ENCODE measurements around the gene PSMC5. TPM values are rescaled to one million over a fixed set of nuclear protein-coding genes. Genes with fewer than 3 reads are reported as not detected.
"Not testable (repeated sequence)": the region's sequence is repeated elsewhere in the genome, so short reads cannot be mapped to it uniquely, and the experiment has no call there.

PSMC5 gene
- total and polyA plus RNA-seq, 7 donors = 94.2 to 161 (median 115) TPM

- Histone ChIP-seq H3K27me3 (no peaks in the 10 kb centered on the region), H3K9me3 (no peaks in the 10 kb centered on the region), H3K27ac (no peak overlapping the region), H3K4me1 (no peaks in the 10 kb centered on the region), H3K36me3 (peaks cover 32 to 98% (median 66%) of the 10 kb centered on the region in 4 donors), H3K4me3 (no peak overlapping the region)
- no peak for TF ChIP-seq POLR2A (IDR thresholded peaks at IDR 0.05)
- TF ChIP-seq, protein P1, sequence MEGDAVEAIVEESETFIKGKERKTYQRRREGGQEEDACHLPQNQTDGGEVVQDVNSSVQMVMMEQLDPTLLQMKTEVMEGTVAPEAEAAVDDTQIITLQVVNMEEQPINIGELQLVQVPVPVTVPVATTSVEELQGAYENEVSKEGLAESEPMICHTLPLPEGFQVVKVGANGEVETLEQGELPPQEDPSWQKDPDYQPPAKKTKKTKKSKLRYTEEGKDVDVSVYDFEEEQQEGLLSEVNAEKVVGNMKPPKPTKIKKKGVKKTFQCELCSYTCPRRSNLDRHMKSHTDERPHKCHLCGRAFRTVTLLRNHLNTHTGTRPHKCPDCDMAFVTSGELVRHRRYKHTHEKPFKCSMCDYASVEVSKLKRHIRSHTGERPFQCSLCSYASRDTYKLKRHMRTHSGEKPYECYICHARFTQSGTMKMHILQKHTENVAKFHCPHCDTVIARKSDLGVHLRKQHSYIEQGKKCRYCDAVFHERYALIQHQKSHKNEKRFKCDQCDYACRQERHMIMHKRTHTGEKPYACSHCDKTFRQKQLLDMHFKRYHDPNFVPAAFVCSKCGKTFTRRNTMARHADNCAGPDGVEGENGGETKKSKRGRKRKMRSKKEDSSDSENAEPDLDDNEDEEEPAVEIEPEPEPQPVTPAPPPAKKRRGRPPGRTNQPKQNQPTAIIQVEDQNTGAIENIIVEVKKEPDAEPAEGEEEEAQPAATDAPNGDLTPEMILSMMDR (IDR thresholded peaks at IDR 0.05) = no peak
- no peak for TF ChIP-seq POLR2AphosphoS5 (IDR thresholded peaks at IDR 0.05)
- TF ChIP-seq EP300 (IDR thresholded peaks at IDR 0.05) = no peak
- WGBS, 2 donors = 78 to 88% methylated on average over 3 of the region's 3 CpGs
- intact Hi-C loops (cut with DNase I) = no loop called here
- DNase-seq = no peak
These were observed 35.0 kb upstream of the PSMC5 start for GRCh38 chr17:63792055-63792729.

- H3K36me3 ChIP-seq = peaks cover 48 to 100% (median 68%) of the 10 kb centered on the region in 4 donors
- WGBS, 2 donors = 91 to 95% methylated on average over 10 of the region's 10 CpGs
- H3K4me3 ChIP-seq; H3K9me3 ChIP-seq; H3K4me1 ChIP-seq; intact Hi-C loops (cut with DNase I); H3K27me3 ChIP-seq; DNase-seq; H3K27ac ChIP-seq: not testable (repeated sequence)
These were observed 30.9 kb upstream of the PSMC5 start for GRCh38 chr17:63796375-63796774.

DNA sequence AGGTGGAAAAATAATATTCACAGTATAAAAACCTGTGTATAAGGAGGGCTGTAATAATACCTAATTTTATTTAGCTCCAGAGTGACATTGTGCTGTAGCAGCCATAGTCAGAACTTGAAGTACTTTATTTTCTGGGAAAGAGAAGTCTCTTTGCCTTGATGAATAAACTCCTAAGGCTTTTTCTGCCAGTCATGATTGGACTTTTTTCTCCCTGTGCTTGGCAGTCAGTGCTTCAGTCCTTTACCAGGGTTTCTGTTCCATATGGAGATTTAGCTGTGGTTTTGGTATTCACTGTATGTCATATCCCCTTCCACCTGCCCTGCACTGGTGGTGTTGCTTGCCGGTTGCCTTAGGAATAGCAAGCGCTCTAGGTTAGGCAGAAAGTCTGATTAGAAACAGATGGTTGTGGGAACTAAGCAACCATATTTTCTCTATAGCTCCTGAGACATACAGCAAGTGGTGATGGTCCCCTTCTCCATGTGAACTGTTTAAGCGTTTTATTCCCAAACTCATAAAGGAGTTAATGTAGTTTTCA is 28.6 kb upstream of the PSMC5 start:
- peaks cover 52 to 100% (median 71%) of the 10 kb centered on the region in 4 donors for H3K36me3 ChIP-seq
- intact Hi-C loops (cut with DNase I) = no loop called here
- no peak overlapping the region for H3K27ac ChIP-seq
- no peaks in the 10 kb centered on the region for H3K27me3 ChIP-seq
- DNase-seq = no peak
- H3K4me3 ChIP-seq = no peak overlapping the region
- H3K4me1 ChIP-seq = no peaks in the 10 kb centered on the region
- TF ChIP-seq POLR2AphosphoS5 (IDR thresholded peaks at IDR 0.05) = no peak
- no peak for TF ChIP-seq EP300 (IDR thresholded peaks at IDR 0.05)
- TF ChIP-seq, protein P1 (IDR thresholded peaks at IDR 0.05) = no peak
- TF ChIP-seq POLR2A (IDR thresholded peaks at IDR 0.05) = no peak
- no peaks in the 10 kb centered on the region for H3K9me3 ChIP-seq
- WGBS, 2 donors = 93 to 96% methylated on average over 3 of the region's 3 CpGs

GRCh38 chr17:63800783-63801182 is 26.4 kb upstream of the PSMC5 start:
- DNase-seq = no peak
- no peak overlapping the region for H3K4me3 ChIP-seq
- WGBS, 2 donors = 94 to 97% methylated on average over 1 of the region's 1 CpG
- H3K27ac ChIP-seq = no peak overlapping the region
- no peak for TF ChIP-seq POLR2AphosphoS5 (IDR thresholded peaks at IDR 0.05)
- H3K36me3 ChIP-seq = peaks cover 37 to 100% (median 59%) of the 10 kb centered on the region in 4 donors
- intact Hi-C loops (cut with DNase I) = no loop called here
- no peaks in the 10 kb centered on the region for H3K4me1 ChIP-seq
- H3K27me3 ChIP-seq = no peaks in the 10 kb centered on the region
- H3K9me3 ChIP-seq = no peaks in the 10 kb centered on the region

DNA sequence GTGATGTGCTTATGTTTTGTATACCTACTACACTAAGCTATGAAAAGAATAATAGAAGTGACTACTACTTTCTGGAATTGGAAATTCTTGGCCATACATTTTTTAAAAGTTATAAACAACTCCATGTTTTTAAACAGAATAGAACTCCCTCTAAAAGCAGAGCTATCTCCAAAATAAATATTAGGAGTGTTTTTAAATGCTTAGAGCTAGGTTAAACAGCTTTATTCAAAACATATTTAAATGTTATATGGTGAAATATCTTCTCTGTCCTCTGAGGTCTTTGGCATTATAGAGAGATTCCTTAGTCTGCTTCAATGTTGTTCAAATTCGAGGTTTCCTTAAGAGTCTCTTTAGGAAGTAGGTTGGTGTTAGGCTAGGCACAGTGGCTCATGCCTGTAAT is 22.9 kb upstream of the PSMC5 start:
- Histone ChIP-seq H3K36me3 (peaks cover 31 to 100% (median 68%) of the 10 kb centered on the region in 4 donors), H3K4me3 (no peak overlapping the region), H3K27me3 (no peaks in the 10 kb centered on the region), H3K4me1 (no peaks in the 10 kb centered on the region), H3K27ac (no peak overlapping the region), H3K9me3 (no peaks in the 10 kb centered on the region)
- intact Hi-C loops (cut with DNase I) = no loop called here
- DNase-seq = no peak
- 89 to 93% methylated on average over 1 of the region's 1 CpG for WGBS, 2 donors
- TF ChIP-seq EP300 (IDR thresholded peaks at IDR 0.05) = no peak
- TF ChIP-seq POLR2AphosphoS5 (IDR thresholded peaks at IDR 0.05) = no peak
- TF ChIP-seq, protein P1 (IDR thresholded peaks at IDR 0.05) = no peak
- TF ChIP-seq POLR2A (IDR thresholded peaks at IDR 0.05) = no peak

Measured in sigmoid colon (tissue), 7 donors.